ENCODE data around the gene ZNF891.

Gene ZNF891

GRCh38 chr12:133063556-133063955 lies 66.5 kb downstream of the ZNF891 start:
- H3K4me3 ChIP-seq (ENCODE audit: low read depth, low read length) = no peak overlapping the region

- H3K4me3 ChIP-seq (ENCODE audit: low read depth, low read length) = no peak overlapping the region
Observed at GRCh38 chr12:133061954-133062353, 68.1 kb downstream of the ZNF891 start.

GRCh38 chr12:133058203-133059113 lies 71.6 kb downstream of the ZNF891 start:
- no peak overlapping the region for H3K4me3 ChIP-seq (ENCODE audit: low read depth, low read length)

- H3K4me3 ChIP-seq (ENCODE audit: low read depth, low read length) = no peak overlapping the region
Observed at GRCh38 chr12:133057446-133057845, 72.6 kb downstream of the ZNF891 start.

Data from iPS-11a (cell line).